ENCODE data around the gene MMP14. TPM values are rescaled to one million over a fixed set of nuclear protein-coding genes. Genes with fewer than 3 reads are reported as not detected.

Gene MMP14
- total and polyA plus RNA-seq, 9 of the 15 experiments (the other 6 are each of a cell fraction or from before 2014, with no cell fraction given) = 0.36 to 5.8 (median 1.3) TPM; not detected in 2

GRCh38 chr14:22791301-22791700 is 45.1 kb upstream of the MMP14 start (continued):
- TF ChIP-seq NKRF (IDR thresholded peaks at IDR 0.05; ENCODE audit: borderline replicate concordance) (no peak), POLR2A (conservative IDR thresholded peaks at IDR 0.05) (no peak), MGA (IDR thresholded peaks at IDR 0.05) (0 out of 2 replicates have a peak, but pooled peaks have one; percentile 25), ZNF140 (CRISPR knock-in tag; IDR thresholded peaks at IDR 0.05) (no peak), ZNF586 (CRISPR knock-in tag; conservative IDR thresholded peaks at IDR 0.05) (no peak), ZNF384 (IDR thresholded peaks at IDR 0.05; ENCODE audit: low read depth, low read length) (no peak), FOXJ2 (tag; IDR thresholded peaks at IDR 0.05) (no peak), ELF2 (CRISPR knock-in tag; IDR thresholded peaks at IDR 0.05) (no peak), ATF2 (CRISPR knock-in tag; IDR thresholded peaks at IDR 0.05) (no peak), GABPB2 (CRISPR knock-in tag; conservative IDR thresholded peaks at IDR 0.05) (no peak), CREB1 (IDR thresholded peaks at IDR 0.05) (peak; percentile 69), CREB1 (CRISPR knock-in tag; IDR thresholded peaks at IDR 0.05) (peak; percentile 66; the same call in 1 of the 2 replicates), ZNF444 (CRISPR knock-in tag; IDR thresholded peaks at IDR 0.05) (no peak), MTA3 (IDR thresholded peaks at IDR 0.05; ENCODE audit: borderline replicate concordance) (0 out of 2 replicates have a peak, but pooled peaks have one; percentile 43)

All from K562 (cell line).